Cardiac fibroblast (primary cell): ENCODE data around the gene SF1.

Experiments
- DNase-seq, 2 donors: peaks; one replicate each; pipeline versions ENCODE4 v3.0.0 to v3.0.0-alpha.2; 2010; ENCODE audit warnings: low read depth in 2 of 2
- H3K4me3 ChIP-seq, 2 donors: replicated peaks in 1 of 2; 1 replicate in 1 of 2; 2 replicates in 1 of 2; pipeline ENCODE4 v1.5.1; 2011; ENCODE audit warnings: low read depth in 2 of 2, low read length in 2 of 2, mild to moderate bottlenecking in 2 of 2, moderate library complexity in 1 of 2
- CTCF ChIP-seq: IDR thresholded peaks from one replicate; pipeline ENCODE4 v1.5.1; 2011; ENCODE audit warnings: low read depth, mild to moderate bottlenecking, low read length, inconsistent platforms

Gene SF1

DNA sequence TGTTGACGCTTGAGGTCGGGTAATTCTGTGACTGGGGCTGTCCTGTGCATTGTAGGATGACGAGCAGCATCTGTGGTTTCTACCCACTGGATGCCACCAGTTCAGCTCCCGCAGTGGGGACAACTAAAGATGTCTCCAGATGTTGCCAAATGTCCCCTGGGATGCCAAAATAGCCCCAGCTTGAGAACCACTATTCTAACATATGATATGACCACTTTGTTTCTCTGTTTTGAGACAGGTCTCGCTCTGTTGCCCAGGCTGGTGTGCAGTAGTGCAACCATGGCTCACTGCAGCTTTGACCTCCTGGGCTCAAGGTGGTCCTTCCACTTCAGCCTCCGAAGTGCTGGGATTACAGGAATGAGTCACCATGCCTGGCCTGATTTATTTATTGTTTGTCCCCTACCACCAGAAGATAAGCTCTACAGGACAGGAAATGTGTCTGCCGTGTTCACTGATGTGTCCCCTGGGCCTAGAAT, 36.4 kb upstream of the SF1 start:
- DNase-seq = no peak
- no peak overlapping the region for H3K4me3 ChIP-seq
- no peak for TF ChIP-seq CTCF

GRCh38 chr11:64813826-64814225, 35.5 kb upstream of the SF1 start:
- no peak for TF ChIP-seq CTCF
- DNase-seq = no peak
- no peak overlapping the region for H3K4me3 ChIP-seq

DNA sequence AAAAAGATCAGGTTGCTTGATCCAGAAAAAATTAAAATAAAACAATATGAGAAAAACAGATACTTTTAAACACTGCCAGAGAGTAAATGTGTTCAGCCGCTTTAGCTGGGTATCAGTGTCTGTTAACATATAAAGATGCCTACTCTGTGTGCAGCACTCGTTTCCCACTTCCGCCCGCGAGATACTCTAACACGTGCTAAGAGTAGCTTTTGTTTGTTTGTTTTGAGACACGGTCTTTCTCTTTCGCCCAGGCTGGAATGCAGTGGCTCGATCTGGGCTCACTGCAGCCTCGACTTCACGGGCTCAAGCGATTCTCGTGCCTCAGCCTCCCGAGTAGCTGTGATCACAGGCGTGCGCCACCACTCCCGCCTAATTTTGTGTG, 32.5 kb upstream of the SF1 start:
- peak overlapping the region; percentile 27 to 90 for H3K4me3 ChIP-seq
- DNase-seq = no peak
- TF ChIP-seq CTCF = no peak

GRCh38 chr11:64810271-64810890, 32.0 kb upstream of the SF1 start, which contains the start of gene MEN1:
Gene MEN1, minus strand, starts transcription at chr11:64810551. Its CDS starts 442 bp downstream, at chr11:64810109.
- peak; percentile 95 to 97 for DNase-seq
- peak within 1 kb of the TSS; percentile 90 to 98 for H3K4me3 ChIP-seq
- no peak for TF ChIP-seq CTCF

DNA sequence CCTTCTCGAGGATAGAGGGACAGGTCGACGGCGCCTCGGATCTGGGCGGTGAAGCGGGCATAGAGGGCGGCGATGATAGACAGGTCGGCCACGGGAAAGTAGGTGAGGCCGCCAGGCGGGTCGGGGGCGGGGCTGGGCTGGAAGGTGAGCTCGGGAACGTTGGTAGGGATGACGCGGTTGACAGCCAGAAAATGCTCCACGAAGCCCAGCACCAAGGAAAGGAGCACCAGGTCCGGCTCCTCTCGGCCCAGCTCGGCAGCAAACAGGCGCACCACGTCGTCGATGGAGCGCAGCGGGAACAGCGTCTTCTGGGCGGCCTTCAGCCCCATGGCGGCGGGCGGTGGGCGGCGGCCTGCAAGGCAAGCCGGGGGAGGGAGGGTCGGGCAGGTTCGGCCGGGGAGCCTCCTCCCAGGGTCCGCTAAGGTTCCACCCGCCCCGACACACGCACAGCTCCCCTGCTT, 31.5 kb upstream of the SF1 start:
- peak overlapping the region; percentile 90 to 98 for H3K4me3 ChIP-seq
- TF ChIP-seq CTCF = no peak
- no peak for DNase-seq

DNA sequence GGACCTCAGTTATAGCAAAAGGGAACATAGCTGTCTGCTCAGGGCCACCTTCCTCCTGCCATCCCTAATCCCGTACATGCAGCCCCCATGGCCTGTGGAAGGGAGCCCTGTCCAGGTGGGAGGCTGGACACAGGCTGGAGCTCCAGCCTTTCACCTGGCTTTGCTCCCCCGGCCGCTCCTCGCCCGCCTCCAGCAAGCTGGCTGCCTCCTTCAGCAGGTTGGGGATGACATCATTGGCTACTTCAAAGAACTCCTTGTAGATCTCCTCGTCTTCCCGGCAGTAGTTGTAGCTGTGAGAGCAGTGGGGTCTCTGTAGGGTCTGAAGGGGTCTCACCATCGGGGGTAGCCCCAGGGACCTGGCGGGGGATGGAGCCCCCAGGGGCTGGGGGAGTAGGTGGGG, 27.1 kb upstream of the SF1 start:
- DNase-seq = no peak
- no peak overlapping the region for H3K4me3 ChIP-seq
- no peak for TF ChIP-seq CTCF
